ENCODE data around the gene ATP13A4. TPM values are rescaled to one million over a fixed set of nuclear protein-coding genes. Genes with fewer than 3 reads are reported as not detected.

ATP13A4 gene
- total and polyA plus RNA-seq, 2 of the 4 experiments (the other 2 are of a cell fraction) = under 0.01 TPM; not detected in 1

DNA sequence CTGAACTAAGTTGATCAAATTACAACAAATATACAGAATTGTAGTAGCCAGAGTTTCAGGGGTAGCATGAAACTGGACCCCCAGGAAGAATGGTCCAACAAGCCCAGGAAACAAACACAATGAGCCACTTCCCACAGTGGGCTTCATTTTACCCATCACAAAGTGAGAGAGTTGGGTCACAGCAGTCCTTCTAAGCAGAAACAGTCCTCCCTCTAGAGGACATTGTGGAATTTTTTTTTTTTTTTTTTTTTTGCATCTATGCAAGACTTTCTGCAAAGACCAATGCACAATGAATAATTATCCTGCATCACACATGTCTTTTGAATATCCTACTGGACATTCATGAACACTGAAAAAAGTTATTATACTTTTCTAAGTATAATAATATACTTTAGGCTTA, 102.4 kb downstream of the ATP13A4 start:
- Histone ChIP-seq H3K4me1 (ENCODE audit: control insufficient read depth, insufficient read depth, low read length) (no peaks in the 10 kb centered on the region), H4K20me1 (ENCODE audit: insufficient read depth, low read length) (no peaks in the 10 kb centered on the region), H4K8ac (ENCODE audit: low read depth in 2 of 2, low read length in 2 of 2) (no peak overlapping the region), H3K4me3 (ENCODE audit: insufficient read depth, low read depth, low read length) (no peak overlapping the region), H3K9me3 (ENCODE audit: control insufficient read depth, insufficient read depth, low read length) (peaks cover 2% of the 10 kb centered on the region; the same call in 1 of the 2 replicates), H2AK9ac (replicated peaks; ENCODE audit: low read depth, low read length, poor library complexity) (no peak overlapping the region), H4K91ac (ENCODE audit: insufficient read depth, low read depth, low read length) (no peak overlapping the region), H2BK15ac (ENCODE audit: low read depth, low read length) (no peak overlapping the region), H3K79me1 (ENCODE audit: low read depth in 1 of 2, low read length in 2 of 2) (no peaks in the 10 kb centered on the region), H2AK5ac (ENCODE audit: low read depth, low read length) (no peak overlapping the region), H3K9me1 (ENCODE audit: insufficient read depth, low read length) (no peaks in the 10 kb centered on the region), H3K9ac (ENCODE audit: low read depth, low read length) (no peak overlapping the region), H3K27me3 (ENCODE audit: control insufficient read depth, insufficient read depth, low read length) (no peaks in the 10 kb centered on the region), H3K36me3 (ENCODE audit: control insufficient read depth, insufficient read depth, low read length) (no peaks in the 10 kb centered on the region), H2BK20ac (ENCODE audit: low read depth, low read length) (no peak overlapping the region), H2BK5ac (ENCODE audit: low read depth, low read length, poor library complexity, severe bottlenecking) (no peak overlapping the region), H3K14ac (replicated peaks; ENCODE audit: low read depth, low read length) (no peak overlapping the region), H2BK120ac (ENCODE audit: low read depth, low read length) (no peak overlapping the region), H3K27ac (ENCODE audit: insufficient read depth, low read length) (no peak overlapping the region), H3K18ac (ENCODE audit: low read depth, low read length) (no peak overlapping the region), H2AFZ (replicated peaks; ENCODE audit: low read length, poor library complexity) (no peak overlapping the region), H3K23ac (ENCODE audit: low read depth, low read length) (no peak overlapping the region), H3K56ac (ENCODE audit: extremely low read depth, insufficient read depth, low read length) (no peak overlapping the region), H3K4ac (ENCODE audit: low read depth, low read length) (no peak overlapping the region), H4K5ac (ENCODE audit: low read depth, low read length) (no peak overlapping the region), H3K4me2 (ENCODE audit: low read depth, low read length) (no peak overlapping the region)
- POLR2A ChIA-PET (ENCODE audit: unreplicated experiment) = no interaction called here
- CTCF ChIA-PET = no interaction called here
- no peak for DNase-seq
- TF ChIP-seq BHLHE40 (IDR thresholded peaks at IDR 0.05; ENCODE audit: low read depth, low read length) (no peak), RCOR1 (IDR thresholded peaks at IDR 0.05; ENCODE audit: insufficient replicate concordance, low read length) (no peak), FOS (IDR thresholded peaks at IDR 0.05; ENCODE audit: low read depth, low read length) (no peak), MAFK (IDR thresholded peaks at IDR 0.05; ENCODE audit: low read depth, low read length) (no peak), CEBPB (IDR thresholded peaks at IDR 0.05; ENCODE audit: low read depth, low read length) (no peak), NFE2L2 (IDR thresholded peaks at IDR 0.05; ENCODE audit: low read depth, low read length) (no peak), CHD1 (IDR thresholded peaks at IDR 0.05; ENCODE audit: low read depth, low read length) (no peak)
- BruUV-seq (replicated peaks) = no TSS peak
- in situ Hi-C loops (cut with MboI; ENCODE audit: low sequenced_read_pairs) (no loop called here), intact Hi-C loops (cut with micrococcal nuclease) (no loop called here), dilution Hi-C loops (cut with HindIII; ENCODE audit: low sequenced_read_pairs, unreplicated experiment) (no loop called here)
- ATAC-seq (ENCODE audit: low read depth) = no peak

Data from IMR-90 (cell line).